ENCODE data around the gene ZBTB49.

ZBTB49 gene

DNA sequence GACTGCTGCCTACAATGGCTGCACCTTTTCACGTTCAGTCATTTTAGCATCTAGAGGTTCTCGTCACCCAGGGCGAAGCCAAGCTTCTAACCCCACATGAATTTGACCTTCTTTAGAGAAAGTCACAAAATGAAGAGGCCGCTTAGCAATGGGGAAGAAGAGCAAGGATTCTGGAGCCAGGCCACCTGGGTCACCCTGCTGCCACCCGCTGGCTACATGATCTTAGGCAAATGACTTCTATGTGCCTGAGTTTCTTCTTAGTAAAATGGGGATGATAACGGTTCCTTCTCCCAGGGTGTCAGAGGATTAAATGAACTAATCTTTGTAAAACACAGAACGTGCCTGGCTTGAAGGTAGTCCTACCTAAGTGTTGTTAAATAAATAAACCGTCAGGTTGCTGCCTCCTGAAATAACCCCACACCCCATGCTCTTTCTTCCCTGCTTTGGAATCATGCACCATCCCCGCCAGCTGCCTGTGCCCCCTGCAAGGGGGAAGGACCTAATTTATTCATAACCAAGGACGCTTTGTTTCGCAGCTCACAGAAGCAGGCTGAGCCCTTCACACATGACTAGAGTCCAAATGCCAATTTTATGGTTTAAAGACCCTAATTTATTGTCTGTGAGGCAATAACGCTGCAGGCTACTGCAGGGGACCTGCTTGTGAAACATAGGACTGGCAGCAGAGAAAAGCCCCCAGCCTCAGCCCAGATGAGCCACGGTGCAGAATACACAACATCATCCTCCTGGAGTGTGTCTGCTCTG is 68.2 kb downstream of the ZBTB49 start:
- DNase-seq (ENCODE audit: low read depth), result no peak

DNA sequence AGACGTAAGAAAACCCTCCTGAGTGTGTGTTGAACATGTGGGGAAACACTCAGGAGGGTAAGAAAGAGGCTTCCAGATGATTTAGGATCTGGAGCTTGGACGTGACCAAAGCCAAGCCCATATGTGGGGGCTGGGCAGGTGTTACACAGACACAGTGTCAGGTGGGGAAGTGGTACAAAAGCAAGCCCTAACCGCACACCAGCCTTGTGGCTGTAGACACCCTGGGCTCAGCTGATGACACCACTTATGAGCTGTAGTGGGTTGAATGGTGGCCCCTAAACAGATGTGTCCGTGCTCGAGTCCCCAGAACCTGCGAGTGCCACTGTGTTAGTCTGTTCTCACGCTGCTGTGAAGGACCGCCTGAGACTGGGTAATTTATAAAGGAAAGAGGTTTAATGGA is 71.8 kb downstream of the ZBTB49 start:
- DNase-seq (ENCODE audit: low read depth), result no peak

GRCh38 chr4:4362991-4363697 is 73.1 kb downstream of the ZBTB49 start:
- DNase-seq (ENCODE audit: low read depth), result peak; percentile 29

- no peak for DNase-seq (ENCODE audit: low read depth)
Measured at GRCh38 chr4:4364061-4364460, 74.0 kb downstream of the ZBTB49 start.

- no peak for DNase-seq (ENCODE audit: low read depth)
Measured at GRCh38 chr4:4364486-4365208, 74.6 kb downstream of the ZBTB49 start.

DNA sequence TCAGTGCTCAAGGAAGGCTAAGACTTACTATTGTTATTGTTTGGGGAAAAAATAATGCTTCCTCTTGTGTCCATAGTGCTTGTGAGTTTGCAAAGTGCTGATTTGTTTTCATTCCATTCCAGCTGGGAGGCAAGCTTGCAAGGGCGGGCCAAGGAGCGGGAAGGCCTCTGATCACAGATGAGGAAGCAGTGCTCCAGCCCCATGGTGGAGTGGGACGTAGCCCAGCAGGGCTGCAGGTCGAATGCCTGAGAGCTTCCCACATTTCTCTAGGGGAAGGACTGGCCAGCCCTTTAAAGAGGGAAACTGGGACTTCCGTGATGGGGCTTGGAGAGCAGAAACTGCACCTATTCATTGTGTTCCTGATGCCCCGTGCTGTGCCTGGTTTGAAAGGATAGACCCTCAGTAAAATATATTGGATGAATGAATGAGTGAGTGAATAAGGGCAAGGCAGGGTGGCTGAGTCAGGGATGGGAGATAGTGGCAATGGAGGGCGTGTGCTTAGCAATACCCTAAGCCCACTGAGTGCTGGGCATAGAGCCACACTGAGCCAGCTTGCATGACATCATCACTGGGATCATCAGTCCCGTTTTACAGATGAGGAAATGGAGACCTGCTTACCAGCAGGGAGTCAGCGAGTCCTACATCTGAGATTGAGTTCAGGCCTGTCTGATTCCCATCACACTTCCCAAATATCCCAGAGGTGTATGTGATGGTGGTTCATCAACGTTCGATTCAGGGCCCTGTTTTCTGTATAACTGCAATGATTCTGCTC is 78.9 kb downstream of the ZBTB49 start:
- no peak for DNase-seq (ENCODE audit: low read depth)

Data from EH (cell line).